Transverse colon (tissue), 4 donors: ENCODE data around the gene AHSG.

Source experiments
- EP300 ChIP-seq: sonication (generic); formaldehyde crosslinking; IDR thresholded peaks from one replicate; pipeline ENCODE4 v1.6.1; 2017; ENCODE audit warnings: antibody characterized with exemption, low read depth
- POLR2A ChIP-seq: fragments of 450-650 bp; IDR thresholded peaks from one replicate; pipeline ENCODE4 v1.6.1; 2016; ENCODE audit warnings: antibody characterized with exemption, mild to moderate bottlenecking, moderate library complexity
- POLR2AphosphoS5 ChIP-seq, 3 donors: sonication (generic); formaldehyde crosslinking; IDR thresholded peaks; one replicate each; pipeline ENCODE4 v1.6.1; 2016; ENCODE audit warnings: antibody characterized with exemption in 3 of 3
- TF ChIP-seq, protein P1 (sequence below), 5 experiments: fragments of 200-600 bp in 3 of 5; fragments of 450-650 bp in 2 of 5; sonication (generic) in 3 of 5; IDR thresholded peaks; 1 replicate in 2 of 5; 2 replicates in 3 of 5; pipeline ENCODE4 v1.5.1; 2016 to 2017; ENCODE audit warnings: antibody characterized with exemption in 5 of 5, inconsistent platforms in 3 of 5, mild to moderate bottlenecking in 2 of 5, moderate library complexity in 1 of 5

- TF ChIP-seq, protein P1, sequence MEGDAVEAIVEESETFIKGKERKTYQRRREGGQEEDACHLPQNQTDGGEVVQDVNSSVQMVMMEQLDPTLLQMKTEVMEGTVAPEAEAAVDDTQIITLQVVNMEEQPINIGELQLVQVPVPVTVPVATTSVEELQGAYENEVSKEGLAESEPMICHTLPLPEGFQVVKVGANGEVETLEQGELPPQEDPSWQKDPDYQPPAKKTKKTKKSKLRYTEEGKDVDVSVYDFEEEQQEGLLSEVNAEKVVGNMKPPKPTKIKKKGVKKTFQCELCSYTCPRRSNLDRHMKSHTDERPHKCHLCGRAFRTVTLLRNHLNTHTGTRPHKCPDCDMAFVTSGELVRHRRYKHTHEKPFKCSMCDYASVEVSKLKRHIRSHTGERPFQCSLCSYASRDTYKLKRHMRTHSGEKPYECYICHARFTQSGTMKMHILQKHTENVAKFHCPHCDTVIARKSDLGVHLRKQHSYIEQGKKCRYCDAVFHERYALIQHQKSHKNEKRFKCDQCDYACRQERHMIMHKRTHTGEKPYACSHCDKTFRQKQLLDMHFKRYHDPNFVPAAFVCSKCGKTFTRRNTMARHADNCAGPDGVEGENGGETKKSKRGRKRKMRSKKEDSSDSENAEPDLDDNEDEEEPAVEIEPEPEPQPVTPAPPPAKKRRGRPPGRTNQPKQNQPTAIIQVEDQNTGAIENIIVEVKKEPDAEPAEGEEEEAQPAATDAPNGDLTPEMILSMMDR (IDR thresholded peaks at IDR 0.05), result no peak
- TF ChIP-seq POLR2A, result no peak
- TF ChIP-seq EP300, result no peak
- no peak for TF ChIP-seq POLR2AphosphoS5 (IDR thresholded peaks at IDR 0.05)
Measured at GRCh38 chr3:186596568-186597287, 16.1 kb upstream of the AHSG start.
